Measurements from ENCODE around the gene CDC42BPB. TPM values are rescaled to one million over a fixed set of nuclear protein-coding genes. Genes with fewer than 3 reads are reported as not detected.

The CDC42BPB gene
- total and polyA plus RNA-seq, 2 of the 13 experiments (the other 11 are each of a cell fraction or from before 2014, with no cell fraction given), result 19.7 to 32.3 TPM

DNA sequence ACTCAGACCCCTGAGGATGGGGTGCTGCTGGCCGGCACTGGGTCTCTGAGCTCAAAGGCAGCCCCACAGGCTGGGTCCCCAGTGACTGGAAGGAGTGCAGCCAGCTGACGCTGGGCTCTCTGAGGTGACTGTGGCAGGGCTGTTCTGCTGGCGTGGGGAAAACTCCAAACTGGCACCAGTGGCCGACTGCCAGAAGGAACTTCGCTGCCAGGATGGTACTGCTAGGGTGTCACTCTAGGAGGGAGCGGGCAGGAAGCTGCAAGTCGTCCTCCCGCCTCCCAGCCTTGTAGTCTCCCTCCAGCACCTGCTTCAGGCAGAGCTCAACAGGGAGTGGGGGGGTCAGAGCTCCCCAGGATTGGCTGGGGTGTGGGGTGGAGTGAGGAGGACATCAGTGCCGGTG, 41.3 kb downstream of the CDC42BPB start:
- 83% methylated on average over 6 of the region's 9 CpGs for WGBS (ENCODE audit: low lambda C conversion rate)
- Histone ChIP-seq H3K36me3 (replicated peaks in 1 of 2; ENCODE audit: control insufficient read depth in 1 of 2, insufficient read depth in 2 of 2, low read length in 2 of 2) (peaks cover 0 to 4% of the 10 kb centered on the region in 2 experiments; a peak in 2 of 5 replicates), H4K20me1 (ENCODE audit: insufficient read depth, low read length) (0 out of 2 replicates have a peak, but pooled peaks cover 6% of the 10 kb centered on the region), H2AFZ (ENCODE audit: low read length) (no peak overlapping the region), H3K27ac (ENCODE audit: extremely low read length, insufficient read depth, low read length) (no peak overlapping the region), H3K4me3 (replicated peaks in 1 of 3; ENCODE audit: insufficient read depth in 1 of 3, low read depth in 2 of 3, low read length in 3 of 3) (no peak overlapping the region), H3K79me2 (ENCODE audit: insufficient read depth, low read length) (peaks cover 21% of the 10 kb centered on the region), H3K9ac (ENCODE audit: insufficient read depth, low read depth, low read length) (no peak overlapping the region), H3K27me3 (ENCODE audit: control insufficient read depth in 1 of 2, insufficient read depth in 2 of 2, low read length in 2 of 2) (no peaks in the 10 kb centered on the region), H3K4me1 (ENCODE audit: insufficient read depth, low read length) (no peaks in the 10 kb centered on the region), H3K9me3 (ENCODE audit: low read length) (no peaks in the 10 kb centered on the region), H3K4me2 (ENCODE audit: low read depth, low read length) (no peak overlapping the region)
- no TSS peak for BruUV-seq (replicated peaks)
- TF ChIP-seq GMEB1 (CRISPR knock-in tag; IDR thresholded peaks at IDR 0.05; ENCODE audit: borderline replicate concordance) (no peak), ZNF615 (CRISPR knock-in tag; IDR thresholded peaks at IDR 0.05; ENCODE audit: borderline replicate concordance) (no peak), ZBTB25 (CRISPR knock-in tag; IDR thresholded peaks at IDR 0.05) (no peak), RARA (CRISPR knock-in tag; IDR thresholded peaks at IDR 0.05) (no peak), ZNF567 (CRISPR knock-in tag; IDR thresholded peaks at IDR 0.05; ENCODE audit: borderline replicate concordance) (no peak), ZNF773 (CRISPR knock-in tag; IDR thresholded peaks at IDR 0.05; ENCODE audit: borderline replicate concordance) (no peak), ZNF563 (CRISPR knock-in tag; IDR thresholded peaks at IDR 0.05) (no peak), TAF15 (IDR thresholded peaks at IDR 0.05; ENCODE audit: low read depth, low read length, poor library complexity, severe bottlenecking) (no peak)
- TF ChIP-seq, protein P1, sequence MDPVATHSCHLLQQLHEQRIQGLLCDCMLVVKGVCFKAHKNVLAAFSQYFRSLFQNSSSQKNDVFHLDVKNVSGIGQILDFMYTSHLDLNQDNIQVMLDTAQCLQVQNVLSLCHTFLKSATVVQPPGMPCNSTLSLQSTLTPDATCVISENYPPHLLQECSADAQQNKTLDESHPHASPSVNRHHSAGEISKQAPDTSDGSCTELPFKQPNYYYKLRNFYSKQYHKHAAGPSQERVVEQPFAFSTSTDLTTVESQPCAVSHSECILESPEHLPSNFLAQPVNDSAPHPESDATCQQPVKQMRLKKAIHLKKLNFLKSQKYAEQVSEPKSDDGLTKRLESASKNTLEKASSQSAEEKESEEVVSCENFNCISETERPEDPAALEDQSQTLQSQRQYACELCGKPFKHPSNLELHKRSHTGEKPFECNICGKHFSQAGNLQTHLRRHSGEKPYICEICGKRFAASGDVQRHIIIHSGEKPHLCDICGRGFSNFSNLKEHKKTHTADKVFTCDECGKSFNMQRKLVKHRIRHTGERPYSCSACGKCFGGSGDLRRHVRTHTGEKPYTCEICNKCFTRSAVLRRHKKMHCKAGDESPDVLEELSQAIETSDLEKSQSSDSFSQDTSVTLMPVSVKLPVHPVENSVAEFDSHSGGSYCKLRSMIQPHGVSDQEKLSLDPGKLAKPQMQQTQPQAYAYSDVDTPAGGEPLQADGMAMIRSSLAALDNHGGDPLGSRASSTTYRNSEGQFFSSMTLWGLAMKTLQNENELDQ (CRISPR knock-in tag; IDR thresholded peaks at IDR 0.05; ENCODE audit: borderline replicate concordance), result no peak
- TF ChIP-seq, protein P2, sequence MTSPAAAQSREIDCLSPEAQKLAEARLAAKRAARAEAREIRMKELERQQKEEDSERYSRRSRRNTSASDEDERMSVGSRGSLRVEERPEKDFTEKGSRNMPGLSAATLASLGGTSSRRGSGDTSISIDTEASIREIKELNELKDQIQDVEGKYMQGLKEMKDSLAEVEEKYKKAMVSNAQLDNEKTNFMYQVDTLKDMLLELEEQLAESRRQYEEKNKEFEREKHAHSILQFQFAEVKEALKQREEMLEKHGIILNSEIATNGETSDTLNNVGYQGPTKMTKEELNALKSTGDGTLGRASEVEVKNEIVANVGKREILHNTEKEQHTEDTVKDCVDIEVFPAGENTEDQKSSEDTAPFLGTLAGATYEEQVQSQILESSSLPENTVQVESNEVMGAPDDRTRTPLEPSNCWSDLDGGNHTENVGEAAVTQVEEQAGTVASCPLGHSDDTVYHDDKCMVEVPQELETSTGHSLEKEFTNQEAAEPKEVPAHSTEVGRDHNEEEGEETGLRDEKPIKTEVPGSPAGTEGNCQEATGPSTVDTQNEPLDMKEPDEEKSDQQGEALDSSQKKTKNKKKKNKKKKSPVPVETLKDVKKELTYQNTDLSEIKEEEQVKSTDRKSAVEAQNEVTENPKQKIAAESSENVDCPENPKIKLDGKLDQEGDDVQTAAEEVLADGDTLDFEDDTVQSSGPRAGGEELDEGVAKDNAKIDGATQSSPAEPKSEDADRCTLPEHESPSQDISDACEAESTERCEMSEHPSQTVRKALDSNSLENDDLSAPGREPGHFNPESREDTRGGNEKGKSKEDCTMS (CRISPR knock-in tag; conservative IDR thresholded peaks at IDR 0.05), result no peak
- DNase-seq (ENCODE audit: low spot score), result no peak
- in situ Hi-C loops (cut with HindIII; ENCODE audit: extremely low pct_ligation_motif_present, low pct_unique_long_range_greater_than_20kb) (no loop called here), intact Hi-C loops (cut with micrococcal nuclease; ENCODE audit: unreplicated experiment) (no loop called here)
- FAIRE-seq, result no peak
- ATAC-seq, result no peak
- POLR2A ChIA-PET, result no interaction called here
- CTCF ChIA-PET (ENCODE audit: low intra/inter-chr PET ratio, low total read pairs), result no interaction called here
